ENCODE data around the gene CHST15. TPM values are rescaled to one million over a fixed set of nuclear protein-coding genes. Genes with fewer than 3 reads are reported as not detected.

Gene CHST15
- total and polyA plus RNA-seq, 2 of the 13 experiments (the other 11 are each of a cell fraction or from before 2014, with no cell fraction given) = 1.4 to 94.7 TPM

- TF ChIP-seq ZNF101 (CRISPR knock-in tag; IDR thresholded peaks at IDR 0.05; ENCODE audit: borderline replicate concordance, low read depth) (no peak), ZNF383 (CRISPR knock-in tag; IDR thresholded peaks at IDR 0.05; ENCODE audit: borderline replicate concordance) (0 out of 2 replicates have a peak, but pooled peaks have one; percentile 48), ZNF766 (CRISPR knock-in tag; IDR thresholded peaks at IDR 0.05; ENCODE audit: borderline replicate concordance) (no peak; the same call in 1 of the 2 replicates), ZFP36L1 (CRISPR knock-in tag; IDR thresholded peaks at IDR 0.05) (peak; percentile 74; the same call in 1 of the 2 replicates), ZNF430 (CRISPR knock-in tag; IDR thresholded peaks at IDR 0.05) (peak; percentile 94), FOXA1 (IDR thresholded peaks at IDR 0.05) (no peak), FOXA1 (CRISPR knock-in tag; IDR thresholded peaks at IDR 0.05) (peak; percentile 88), TOE1 (CRISPR knock-in tag; IDR thresholded peaks at IDR 0.05) (no peak), SUZ12 (IDR thresholded peaks at IDR 0.05; ENCODE audit: low read depth, low read length) (no peak), ZNF776 (CRISPR knock-in tag; IDR thresholded peaks at IDR 0.05) (no peak), KDM6A (CRISPR knock-in tag; IDR thresholded peaks at IDR 0.05; ENCODE audit: low read depth) (peak; percentile 52; the same call in 1 of the 2 replicates), ZNF772 (CRISPR knock-in tag; IDR thresholded peaks at IDR 0.05) (peak; percentile 90), HIVEP1 (CRISPR knock-in tag; IDR thresholded peaks at IDR 0.05) (peak; percentile 95), REL (CRISPR knock-in tag; conservative IDR thresholded peaks at IDR 0.05) (0 out of 2 replicates have a peak, but pooled peaks have one; percentile 65), RBFOX2 (IDR thresholded peaks at IDR 0.05; ENCODE audit: low read depth, low read length) (no peak), ZFP90 (CRISPR knock-in tag; IDR thresholded peaks at IDR 0.05; ENCODE audit: borderline replicate concordance) (peak; percentile 81), HDAC6 (IDR thresholded peaks at IDR 0.05; ENCODE audit: low read depth, low read length) (no peak), ZFP37 (CRISPR knock-in tag; IDR thresholded peaks at IDR 0.05; ENCODE audit: borderline replicate concordance) (no peak; the same call in 1 of the 2 replicates), CREB1 (IDR thresholded peaks at IDR 0.05) (0 out of 2 replicates have a peak, but pooled peaks have one; percentile 37), CREB1 (CRISPR knock-in tag; IDR thresholded peaks at IDR 0.05) (peak; percentile 75), SMAD1 (CRISPR knock-in tag; IDR thresholded peaks at IDR 0.05; ENCODE audit: borderline replicate concordance, low read depth) (peak; percentile 84; the same call in 1 of the 2 replicates)
- TF ChIP-seq, protein P1, sequence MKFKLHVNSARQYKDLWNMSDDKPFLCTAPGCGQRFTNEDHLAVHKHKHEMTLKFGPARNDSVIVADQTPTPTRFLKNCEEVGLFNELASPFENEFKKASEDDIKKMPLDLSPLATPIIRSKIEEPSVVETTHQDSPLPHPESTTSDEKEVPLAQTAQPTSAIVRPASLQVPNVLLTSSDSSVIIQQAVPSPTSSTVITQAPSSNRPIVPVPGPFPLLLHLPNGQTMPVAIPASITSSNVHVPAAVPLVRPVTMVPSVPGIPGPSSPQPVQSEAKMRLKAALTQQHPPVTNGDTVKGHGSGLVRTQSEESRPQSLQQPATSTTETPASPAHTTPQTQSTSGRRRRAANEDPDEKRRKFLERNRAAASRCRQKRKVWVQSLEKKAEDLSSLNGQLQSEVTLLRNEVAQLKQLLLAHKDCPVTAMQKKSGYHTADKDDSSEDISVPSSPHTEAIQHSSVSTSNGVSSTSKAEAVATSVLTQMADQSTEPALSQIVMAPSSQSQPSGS (CRISPR knock-in tag; IDR thresholded peaks at IDR 0.05) = peak; percentile 92
- TF ChIP-seq, protein P2, sequence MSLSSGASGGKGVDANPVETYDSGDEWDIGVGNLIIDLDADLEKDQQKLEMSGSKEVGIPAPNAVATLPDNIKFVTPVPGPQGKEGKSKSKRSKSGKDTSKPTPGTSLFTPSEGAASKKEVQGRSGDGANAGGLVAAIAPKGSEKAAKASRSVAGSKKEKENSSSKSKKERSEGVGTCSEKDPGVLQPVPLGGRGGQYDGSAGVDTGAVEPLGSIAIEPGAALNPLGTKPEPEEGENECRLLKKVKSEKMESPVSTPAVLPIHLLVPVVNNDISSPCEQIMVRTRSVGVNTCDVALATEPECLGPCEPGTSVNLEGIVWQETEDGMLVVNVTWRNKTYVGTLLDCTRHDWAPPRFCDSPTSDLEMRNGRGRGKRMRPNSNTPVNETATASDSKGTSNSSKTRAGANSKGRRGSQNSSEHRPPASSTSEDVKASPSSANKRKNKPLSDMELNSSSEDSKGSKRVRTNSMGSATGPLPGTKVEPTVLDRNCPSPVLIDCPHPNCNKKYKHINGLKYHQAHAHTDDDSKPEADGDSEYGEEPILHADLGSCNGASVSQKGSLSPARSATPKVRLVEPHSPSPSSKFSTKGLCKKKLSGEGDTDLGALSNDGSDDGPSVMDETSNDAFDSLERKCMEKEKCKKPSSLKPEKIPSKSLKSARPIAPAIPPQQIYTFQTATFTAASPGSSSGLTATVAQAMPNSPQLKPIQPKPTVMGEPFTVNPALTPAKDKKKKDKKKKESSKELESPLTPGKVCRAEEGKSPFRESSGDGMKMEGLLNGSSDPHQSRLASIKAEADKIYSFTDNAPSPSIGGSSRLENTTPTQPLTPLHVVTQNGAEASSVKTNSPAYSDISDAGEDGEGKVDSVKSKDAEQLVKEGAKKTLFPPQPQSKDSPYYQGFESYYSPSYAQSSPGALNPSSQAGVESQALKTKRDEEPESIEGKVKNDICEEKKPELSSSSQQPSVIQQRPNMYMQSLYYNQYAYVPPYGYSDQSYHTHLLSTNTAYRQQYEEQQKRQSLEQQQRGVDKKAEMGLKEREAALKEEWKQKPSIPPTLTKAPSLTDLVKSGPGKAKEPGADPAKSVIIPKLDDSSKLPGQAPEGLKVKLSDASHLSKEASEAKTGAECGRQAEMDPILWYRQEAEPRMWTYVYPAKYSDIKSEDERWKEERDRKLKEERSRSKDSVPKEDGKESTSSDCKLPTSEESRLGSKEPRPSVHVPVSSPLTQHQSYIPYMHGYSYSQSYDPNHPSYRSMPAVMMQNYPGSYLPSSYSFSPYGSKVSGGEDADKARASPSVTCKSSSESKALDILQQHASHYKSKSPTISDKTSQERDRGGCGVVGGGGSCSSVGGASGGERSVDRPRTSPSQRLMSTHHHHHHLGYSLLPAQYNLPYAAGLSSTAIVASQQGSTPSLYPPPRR (CRISPR knock-in tag; IDR thresholded peaks at IDR 0.05; ENCODE audit: borderline replicate concordance) = peak; percentile 99
- TF ChIP-seq, protein P3, sequence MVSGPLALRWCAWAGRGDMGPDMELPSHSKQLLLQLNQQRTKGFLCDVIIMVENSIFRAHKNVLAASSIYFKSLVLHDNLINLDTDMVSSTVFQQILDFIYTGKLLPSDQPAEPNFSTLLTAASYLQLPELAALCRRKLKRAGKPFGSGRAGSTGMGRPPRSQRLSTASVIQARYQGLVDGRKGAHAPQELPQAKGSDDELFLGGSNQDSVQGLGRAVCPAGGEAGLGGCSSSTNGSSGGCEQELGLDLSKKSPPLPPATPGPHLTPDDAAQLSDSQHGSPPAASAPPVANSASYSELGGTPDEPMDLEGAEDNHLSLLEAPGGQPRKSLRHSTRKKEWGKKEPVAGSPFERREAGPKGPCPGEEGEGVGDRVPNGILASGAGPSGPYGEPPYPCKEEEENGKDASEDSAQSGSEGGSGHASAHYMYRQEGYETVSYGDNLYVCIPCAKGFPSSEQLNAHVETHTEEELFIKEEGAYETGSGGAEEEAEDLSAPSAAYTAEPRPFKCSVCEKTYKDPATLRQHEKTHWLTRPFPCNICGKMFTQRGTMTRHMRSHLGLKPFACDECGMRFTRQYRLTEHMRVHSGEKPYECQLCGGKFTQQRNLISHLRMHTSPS (CRISPR knock-in tag; IDR thresholded peaks at IDR 0.05; ENCODE audit: low read depth) = peak; percentile 86; the same call in 1 of the 2 replicates
These were observed 57.4 kb downstream of the CHST15 start (continued) for GRCh38 chr10:124035928-124036558.

Data from HepG2 (cell line).